Transverse colon (tissue), 4 donors: ENCODE data around the gene HAPLN3.

ENCODE experiments used
- CTCF ChIP-seq, 5 experiments: fragments of 200-600 bp in 3 of 5; fragments of 450-650 bp in 2 of 5; sonication (generic) in 3 of 5; IDR thresholded peaks; 1 replicate in 2 of 5; 2 replicates in 3 of 5; pipeline ENCODE4 v1.5.1; 2016 to 2017; ENCODE audit warnings: antibody characterized with exemption in 5 of 5, inconsistent platforms in 3 of 5, mild to moderate bottlenecking in 2 of 5, moderate library complexity in 1 of 5
- EP300 ChIP-seq: sonication (generic); formaldehyde crosslinking; IDR thresholded peaks from one replicate; pipeline ENCODE4 v1.6.1; 2017; ENCODE audit warnings: antibody characterized with exemption, low read depth
- POLR2A ChIP-seq: fragments of 450-650 bp; IDR thresholded peaks from one replicate; pipeline ENCODE4 v1.6.1; 2016; ENCODE audit warnings: antibody characterized with exemption, mild to moderate bottlenecking, moderate library complexity
- POLR2AphosphoS5 ChIP-seq, 3 donors: sonication (generic); formaldehyde crosslinking; IDR thresholded peaks; one replicate each; pipeline ENCODE4 v1.6.1; 2016; ENCODE audit warnings: antibody characterized with exemption in 3 of 3

DNA sequence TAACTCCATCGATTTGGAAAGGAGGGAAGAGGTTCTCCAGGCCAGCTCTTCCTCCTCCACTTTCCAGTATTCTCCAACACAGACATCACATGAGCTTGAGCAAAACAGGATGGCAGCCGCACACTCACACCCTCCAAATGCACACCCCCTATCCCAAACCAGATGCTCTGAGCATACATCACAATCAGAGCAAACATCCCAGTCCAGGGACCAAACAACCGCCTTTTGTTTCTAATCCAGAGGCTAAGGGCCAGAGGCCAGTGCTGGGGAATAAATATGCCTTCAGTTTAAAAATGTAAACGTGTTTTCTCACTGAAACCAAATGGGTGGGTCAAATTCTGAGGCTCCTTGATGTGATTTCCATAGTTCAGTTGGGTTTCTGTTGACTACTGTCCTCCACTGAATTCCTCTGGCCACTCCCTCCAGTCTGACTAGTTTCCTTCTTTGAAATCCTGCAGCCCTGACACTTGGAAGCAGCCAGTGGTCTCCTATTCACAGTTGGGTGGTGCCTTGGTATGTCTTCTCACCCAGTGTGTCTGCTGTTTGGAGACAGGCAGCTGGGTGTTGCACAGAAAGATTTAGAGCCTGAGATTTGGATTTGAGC is 37.0 kb upstream of the HAPLN3 start:
- TF ChIP-seq CTCF (IDR thresholded peaks at IDR 0.05) (no peak), POLR2A (no peak), EP300 (no peak), POLR2AphosphoS5 (IDR thresholded peaks at IDR 0.05) (no peak)
